Stimulated activated effector memory CD8-positive, alpha-beta T cell treated with anti-CD3 and anti-CD28 coated beads, Interleukin-12 subunit alpha, Interleukin-12 subunit beta, amount 100 ng/mL, for 72 hours (primary cell): ENCODE data around the gene GINS3.
"Not testable (repeated sequence)": the region's sequence is repeated elsewhere in the genome, so short reads cannot be mapped to it uniquely, and the experiment has no call there.

ENCODE experiments used
- ATAC-seq: fragments of 150-1000 bp; cut with Tn5 transposase; 2 replicates; pipeline ENCODE4 v1.10.0; 2021
- DNase-seq, 2 donors: peaks; one replicate each; pipeline ENCODE4 v3.0.0; 2021 to 2022; ENCODE audit warnings: low spot score in 2 of 2
- H3K27ac Mint-ChIP-seq: one replicate; pipeline ENCODE4 v1.8.0; 2022; ENCODE audit warnings: mild to moderate bottlenecking, mixed read lengths
- H3K36me3 Mint-ChIP-seq: one replicate; pipeline ENCODE4 v1.8.0; 2022; ENCODE audit warnings: mild to moderate bottlenecking, mixed read lengths
- H3K4me1 Mint-ChIP-seq: one replicate; pipeline ENCODE4 v1.8.0; 2022; ENCODE audit warnings: mixed read lengths
- H3K4me3 Mint-ChIP-seq: one replicate; pipeline ENCODE4 v1.8.0; 2022; ENCODE audit warnings: mild to moderate bottlenecking, mixed read lengths
- H3K9me3 Mint-ChIP-seq: one replicate; pipeline ENCODE4 v1.8.0; 2022; ENCODE audit warnings: mixed read lengths

The GINS3 gene

DNA sequence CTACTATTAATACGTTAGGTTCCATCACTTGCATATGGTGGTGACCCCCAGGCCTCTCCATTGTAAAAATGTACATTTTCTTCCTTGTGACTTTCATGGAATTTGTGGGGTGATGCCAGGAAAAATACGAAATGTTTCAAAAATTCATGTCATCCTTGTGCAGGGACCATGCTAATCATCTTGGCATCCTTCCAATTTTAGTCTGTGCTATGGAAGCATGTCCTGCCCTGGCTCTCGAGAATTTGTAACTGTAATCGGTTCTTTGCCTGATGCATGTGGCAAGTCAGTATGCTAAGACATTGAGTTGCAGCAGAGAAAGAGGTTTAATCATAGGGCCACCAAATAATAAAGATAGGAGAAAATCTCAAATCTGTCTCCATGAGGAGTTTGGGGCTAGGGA, 14.3 kb upstream of the GINS3 start:
- no peak overlapping the region for H3K4me3 Mint-ChIP-seq
- H3K27ac Mint-ChIP-seq = no peak overlapping the region
- ATAC-seq (no peak), DNase-seq (no peak)
- H3K4me1 Mint-ChIP-seq = no peaks in the 10 kb centered on the region
- no peaks in the 10 kb centered on the region for H3K36me3 Mint-ChIP-seq
- no peaks in the 10 kb centered on the region for H3K9me3 Mint-ChIP-seq

DNA sequence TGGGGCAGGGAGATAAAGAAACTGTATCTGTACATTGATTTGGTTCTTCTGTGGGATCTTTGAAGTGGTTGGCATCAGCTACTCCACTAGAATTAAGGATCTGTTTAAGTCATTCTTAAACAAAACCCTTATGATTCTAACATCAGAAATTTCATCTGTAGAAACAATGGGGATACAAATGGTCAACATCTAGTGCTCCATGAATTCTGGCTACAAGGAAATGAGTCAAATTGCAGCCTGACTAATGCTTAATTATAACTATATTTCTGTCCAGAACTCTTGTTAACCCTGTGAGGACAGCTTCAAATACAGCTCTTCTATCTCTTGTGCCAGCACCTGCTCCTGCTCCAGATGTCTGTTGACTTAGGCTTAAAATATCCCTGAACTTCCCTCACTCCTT, 13.9 kb upstream of the GINS3 start:
- H3K27ac Mint-ChIP-seq = no peak overlapping the region
- ATAC-seq (no peak), DNase-seq (no peak)
- no peaks in the 10 kb centered on the region for H3K4me1 Mint-ChIP-seq
- no peak overlapping the region for H3K4me3 Mint-ChIP-seq
- no peaks in the 10 kb centered on the region for H3K36me3 Mint-ChIP-seq
- H3K9me3 Mint-ChIP-seq = no peaks in the 10 kb centered on the region

GRCh38 chr16:58379736-58380135, 12.5 kb upstream of the GINS3 start:
- Mint-ChIP-seq H3K36me3 (no peaks in the 10 kb centered on the region), H3K4me3 (no peak overlapping the region), H3K4me1 (no peaks in the 10 kb centered on the region), H3K9me3 (no peaks in the 10 kb centered on the region), H3K27ac (no peak overlapping the region)
- ATAC-seq (no peak), DNase-seq (no peak)

DNA sequence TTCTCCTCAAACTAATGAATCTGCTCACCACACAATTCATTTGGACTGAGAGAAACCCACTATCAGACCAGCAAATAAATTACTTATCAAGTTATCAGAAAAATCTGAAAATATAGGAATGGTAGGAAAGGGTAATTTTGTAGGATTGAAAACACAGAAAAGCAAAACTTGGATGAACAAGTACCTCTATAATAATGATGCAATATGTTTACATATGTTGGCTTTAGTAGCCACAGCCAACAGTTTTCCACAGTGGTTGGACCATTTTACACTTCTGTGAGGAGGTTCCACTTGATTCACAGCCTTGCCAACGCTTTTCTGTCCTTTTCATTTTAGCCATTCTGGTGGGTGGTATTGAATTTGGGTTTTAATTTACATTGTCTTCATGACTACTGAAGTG, 10.6 kb upstream of the GINS3 start:
- Mint-ChIP-seq H3K4me3 (no peak overlapping the region), H3K27ac (no peak overlapping the region), H3K4me1 (no peaks in the 10 kb centered on the region), H3K36me3 (no peaks in the 10 kb centered on the region), H3K9me3 (no peaks in the 10 kb centered on the region)
- ATAC-seq (no peak), DNase-seq (no peak)

- no peak for DNase-seq
- no peaks in the 10 kb centered on the region for H3K4me1 Mint-ChIP-seq
- H3K36me3 Mint-ChIP-seq = no peaks in the 10 kb centered on the region
- H3K27ac Mint-ChIP-seq = no peak overlapping the region
- no peaks in the 10 kb centered on the region for H3K9me3 Mint-ChIP-seq
- no peak overlapping the region for H3K4me3 Mint-ChIP-seq
- no peak for ATAC-seq
These were observed 7.7 kb upstream of the GINS3 start for GRCh38 chr16:58384437-58385055.

DNA sequence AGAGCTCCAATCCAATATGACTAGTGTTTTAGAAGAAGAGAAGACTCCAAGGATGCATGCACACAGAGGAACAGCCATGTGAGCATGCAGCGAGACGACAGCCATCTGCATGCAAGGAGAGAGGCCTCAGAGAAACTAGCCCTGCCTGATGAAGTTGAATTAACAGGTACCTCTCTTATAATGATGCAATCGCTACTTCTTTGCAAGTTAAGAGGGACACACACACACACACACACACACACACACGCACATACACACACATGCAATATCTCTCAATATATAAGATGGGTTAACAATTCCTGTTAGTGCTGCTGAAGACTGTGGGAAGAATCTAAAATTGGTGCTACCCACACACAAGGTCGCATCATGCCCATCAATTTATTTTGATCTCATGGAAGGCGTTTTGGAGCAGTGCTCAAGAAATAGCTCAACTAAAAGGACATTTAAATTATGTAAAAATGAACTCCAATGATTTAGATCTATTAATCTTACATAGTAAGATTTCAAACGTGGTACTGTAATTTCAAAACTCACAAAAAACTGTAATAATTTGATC, 7.0 kb upstream of the GINS3 start:
- H3K9me3 Mint-ChIP-seq = no peaks in the 10 kb centered on the region
- no peak for ATAC-seq
- no peak overlapping the region for H3K27ac Mint-ChIP-seq
- no peaks in the 10 kb centered on the region for H3K4me1 Mint-ChIP-seq
- no peaks in the 10 kb centered on the region for H3K36me3 Mint-ChIP-seq
- H3K4me3 Mint-ChIP-seq = no peak overlapping the region
- no peak for DNase-seq

- Mint-ChIP-seq H3K27ac (no peak overlapping the region), H3K36me3 (peaks cover 6% of the 10 kb centered on the region), H3K9me3 (no peaks in the 10 kb centered on the region), H3K4me1 (peaks cover 15% of the 10 kb centered on the region), H3K4me3 (no peak overlapping the region)
- no peak for DNase-seq
- ATAC-seq = no peak
These were observed 2.5 kb upstream of the GINS3 start for GRCh38 chr16:58389724-58390123.

DNA sequence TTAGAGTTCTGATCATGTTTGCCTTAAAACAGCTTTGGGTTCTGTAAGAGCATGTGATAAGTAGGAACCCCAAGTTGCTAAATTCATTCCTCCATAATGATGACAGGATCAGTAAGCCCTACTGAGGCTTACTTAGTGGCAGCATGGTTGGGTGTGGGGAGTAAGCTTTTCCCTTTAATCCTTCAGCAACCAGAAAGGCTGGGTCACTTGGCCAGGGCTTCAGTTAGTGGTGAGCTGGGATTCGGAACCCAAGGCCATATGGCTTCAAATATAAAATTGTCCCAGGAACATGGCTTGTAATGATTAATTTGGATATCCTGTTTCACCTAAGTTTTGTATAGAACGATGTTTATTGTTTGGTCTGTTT, 850 bp downstream of the GINS3 start:
- H3K27ac Mint-ChIP-seq = peak overlapping the region; percentile 98
- H3K4me1 Mint-ChIP-seq = peaks cover 15% of the 10 kb centered on the region
- peaks cover 14% of the 10 kb centered on the region for H3K36me3 Mint-ChIP-seq
- ATAC-seq (peak; percentile 3), DNase-seq (no peak)
- H3K9me3 Mint-ChIP-seq = no peaks in the 10 kb centered on the region
- H3K4me3 Mint-ChIP-seq = peak overlapping the region; percentile 97

GRCh38 chr16:58396897-58397296, 4.6 kb downstream of the GINS3 start:
- peaks cover 21% of the 10 kb centered on the region for H3K4me1 Mint-ChIP-seq
- H3K36me3 Mint-ChIP-seq = peaks cover 20% of the 10 kb centered on the region
- not testable (repeated sequence) for H3K9me3 Mint-ChIP-seq, H3K4me3 Mint-ChIP-seq, H3K27ac Mint-ChIP-seq, ATAC-seq, DNase-seq

DNA sequence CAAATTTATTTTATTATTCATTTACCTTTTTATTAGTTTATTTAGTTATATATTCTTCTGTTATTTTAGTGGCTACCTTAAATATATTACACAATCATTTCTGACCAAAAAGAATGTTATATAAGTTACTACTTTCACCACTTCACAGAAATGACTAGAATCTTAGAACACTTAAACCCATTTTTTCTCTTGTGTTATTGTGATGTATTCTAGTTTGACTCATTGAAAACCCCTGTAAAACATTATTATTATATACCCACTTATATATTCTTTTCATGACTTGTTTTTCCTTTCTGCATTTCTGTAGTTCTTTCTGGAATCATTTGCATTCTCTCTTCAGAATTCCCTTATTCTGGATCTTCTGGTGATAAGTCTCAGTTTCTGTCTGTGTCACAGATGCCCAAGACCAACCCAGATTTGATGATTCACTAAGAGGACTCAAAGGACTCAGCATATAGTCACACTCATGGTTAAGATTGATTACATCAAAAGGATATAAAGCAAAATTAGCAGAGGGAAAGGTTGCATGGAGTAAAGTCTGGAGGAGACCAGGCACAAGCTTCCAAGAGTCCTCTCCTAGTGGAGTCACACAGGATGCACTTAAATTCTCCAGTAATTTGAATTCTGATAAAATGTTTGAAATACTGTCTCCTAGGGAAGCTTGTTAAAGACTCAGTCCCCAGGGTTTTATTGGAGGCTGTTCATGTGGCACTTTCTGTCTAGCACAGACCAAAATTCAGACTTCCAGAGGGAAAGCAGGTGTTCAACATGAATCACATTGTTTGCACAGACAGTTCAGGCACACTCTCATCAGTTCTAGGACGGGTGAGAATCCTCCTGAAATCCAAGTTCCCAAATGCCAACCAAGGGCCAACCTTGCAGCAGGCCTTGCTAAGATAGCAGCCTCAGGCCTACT, 7.7 kb downstream of the GINS3 start:
- H3K27ac Mint-ChIP-seq = no peak overlapping the region
- peaks cover 6% of the 10 kb centered on the region for H3K4me1 Mint-ChIP-seq
- no peak overlapping the region for H3K4me3 Mint-ChIP-seq
- H3K36me3 Mint-ChIP-seq = peaks cover 13% of the 10 kb centered on the region
- ATAC-seq (peak; percentile 69), DNase-seq (no peak)
- no peaks in the 10 kb centered on the region for H3K9me3 Mint-ChIP-seq

DNA sequence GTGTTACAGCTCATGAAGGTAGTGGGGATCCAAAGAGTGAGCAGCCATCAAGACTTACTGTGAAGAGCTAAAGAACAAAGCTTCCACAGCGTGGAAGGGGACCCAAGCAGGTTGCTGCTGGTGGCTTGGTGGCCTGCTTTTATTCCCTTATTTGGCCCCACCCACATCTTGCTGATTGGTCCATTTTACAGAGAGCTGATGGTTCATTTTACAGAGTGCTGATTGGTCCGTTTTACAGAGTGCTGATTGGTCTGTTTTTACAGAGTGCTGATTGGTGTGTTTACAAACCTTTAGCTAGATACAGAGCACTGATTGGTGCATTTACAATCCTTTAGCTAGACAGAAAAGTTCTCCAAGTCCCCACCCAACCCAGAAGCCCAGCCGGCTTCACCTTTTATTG, 9.0 kb downstream of the GINS3 start:
- not testable (repeated sequence) for H3K4me1 Mint-ChIP-seq, H3K4me3 Mint-ChIP-seq, ATAC-seq, DNase-seq, H3K27ac Mint-ChIP-seq, H3K9me3 Mint-ChIP-seq
- H3K36me3 Mint-ChIP-seq = peaks cover 11% of the 10 kb centered on the region

- Mint-ChIP-seq H3K4me1 (peaks cover 6% of the 10 kb centered on the region), H3K27ac (no peak overlapping the region), H3K4me3 (no peak overlapping the region), H3K36me3 (peaks cover 11% of the 10 kb centered on the region), H3K9me3 (no peaks in the 10 kb centered on the region)
- ATAC-seq = no peak
- DNase-seq = no peak
These were observed 10.5 kb downstream of the GINS3 start for GRCh38 chr16:58402796-58403195.

- H3K4me1 Mint-ChIP-seq = no peaks in the 10 kb centered on the region
- H3K27ac Mint-ChIP-seq = no peak overlapping the region
- H3K36me3 Mint-ChIP-seq = peaks cover 5% of the 10 kb centered on the region
- H3K4me3 Mint-ChIP-seq = no peak overlapping the region
- DNase-seq (no peak), ATAC-seq (no peak)
- no peaks in the 10 kb centered on the region for H3K9me3 Mint-ChIP-seq
These were observed 17.2 kb downstream of the GINS3 start for GRCh38 chr16:58409316-58409973.

DNA sequence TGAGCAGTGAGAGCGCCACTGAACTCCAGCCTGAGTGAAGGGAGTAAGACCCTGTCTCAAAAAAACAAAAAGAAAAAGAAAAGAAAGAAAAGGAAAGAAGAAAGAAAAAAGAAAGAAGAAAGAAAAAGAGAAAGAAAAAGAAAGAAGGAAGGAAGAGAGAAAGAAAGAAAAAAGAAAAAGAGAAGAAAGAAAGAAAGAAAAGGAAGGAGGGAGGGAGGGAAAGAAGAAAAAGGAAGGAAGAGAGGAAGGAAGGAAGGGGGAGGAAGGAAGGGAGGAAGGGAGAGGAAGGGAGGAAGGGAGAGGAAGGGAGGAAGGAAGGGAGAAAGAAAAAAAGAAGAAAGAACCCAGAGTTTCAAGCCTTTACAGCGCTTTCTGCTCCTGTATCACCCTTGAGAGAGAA, 19.1 kb downstream of the GINS3 start:
- Mint-ChIP-seq H3K36me3 (no peaks in the 10 kb centered on the region), H3K4me3 (no peak overlapping the region), H3K27ac (no peak overlapping the region), H3K9me3 (no peaks in the 10 kb centered on the region), H3K4me1 (no peaks in the 10 kb centered on the region)
- DNase-seq (no peak), ATAC-seq (no peak)

GRCh38 chr16:58411736-58412614, 19.7 kb downstream of the GINS3 start:
- Mint-ChIP-seq H3K27ac (no peak overlapping the region), H3K4me1 (no peaks in the 10 kb centered on the region), H3K9me3 (no peaks in the 10 kb centered on the region), H3K36me3 (no peaks in the 10 kb centered on the region), H3K4me3 (no peak overlapping the region)
- DNase-seq (no peak), ATAC-seq (no peak)
